Measurements from ENCODE around the gene EEF1AKMT3.

Gene EEF1AKMT3

GRCh38 chr12:57821474-57822214, 49.2 kb downstream of the EEF1AKMT3 start:
- no peak for DNase-seq

DNA sequence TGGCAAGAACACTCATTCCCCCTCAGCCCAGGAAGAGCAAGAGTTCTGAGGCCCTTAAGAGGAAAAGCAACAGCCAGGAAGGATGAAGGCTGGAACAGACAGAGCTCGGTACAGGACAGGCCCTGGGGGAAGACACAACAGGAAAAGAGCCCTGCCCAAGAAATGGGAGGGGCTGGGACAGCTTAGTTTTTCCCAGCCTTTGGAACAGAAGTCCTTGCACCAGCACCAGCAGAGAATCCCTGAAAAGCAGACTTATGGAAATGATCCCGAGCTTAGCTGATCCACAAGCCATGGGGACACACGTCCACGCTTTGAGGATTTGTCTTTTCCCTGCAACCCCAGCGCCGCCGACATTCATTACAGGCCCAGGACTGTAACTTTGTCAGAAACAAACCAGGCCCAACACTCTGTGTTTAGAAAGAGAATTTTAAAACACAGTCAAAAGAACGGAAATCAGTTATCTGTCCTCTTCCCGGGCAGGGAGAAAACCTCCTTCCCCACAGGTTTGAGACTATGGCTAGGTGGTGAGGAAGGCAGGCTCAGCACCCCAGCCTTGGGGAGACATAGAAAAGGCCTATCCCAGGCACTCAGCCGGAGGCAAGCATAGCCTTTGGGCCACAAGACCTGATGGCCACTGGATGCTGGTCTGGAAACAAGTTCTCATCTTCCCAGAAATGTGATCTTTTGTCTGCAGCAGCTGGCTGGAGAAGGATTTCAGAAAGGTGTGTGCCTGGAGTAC, 50.1 kb downstream of the EEF1AKMT3 start:
- no peak for DNase-seq

DNA sequence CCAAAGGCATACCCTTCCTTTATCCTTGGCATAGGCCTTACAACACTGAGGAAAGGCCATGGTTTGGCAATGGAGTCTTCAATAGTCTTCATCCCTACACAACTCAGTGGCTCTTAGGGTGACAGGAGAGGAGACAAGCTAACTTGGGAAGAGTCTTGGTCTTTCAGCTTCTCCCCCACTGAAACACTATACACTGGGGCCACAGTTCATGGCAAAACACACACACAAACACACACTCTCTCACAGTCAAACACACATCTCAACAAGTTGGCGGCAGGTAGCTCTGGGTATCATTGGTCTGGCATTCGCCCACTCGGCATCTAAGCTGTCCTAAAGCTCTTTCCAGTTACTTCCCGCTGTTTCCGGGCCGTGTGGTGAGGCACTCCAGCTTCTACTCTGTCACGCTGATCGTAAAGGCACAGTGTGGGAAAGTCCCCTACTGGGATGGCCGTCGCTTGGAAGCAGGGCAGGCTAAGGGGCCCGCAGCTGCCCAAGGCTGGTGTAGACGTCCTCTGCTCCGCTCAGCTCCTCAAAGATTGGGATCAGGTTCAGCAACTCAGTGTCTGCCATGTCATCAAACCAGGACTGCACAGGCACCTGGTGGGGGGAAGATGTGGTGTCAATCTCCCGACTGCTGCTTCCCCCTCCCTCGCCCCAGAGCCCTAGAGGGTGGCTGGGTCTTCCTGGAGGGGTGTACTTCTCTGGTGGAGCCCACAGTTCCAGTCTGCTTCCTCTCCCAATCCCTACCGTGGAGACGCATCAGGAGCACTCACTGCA, 50.9 kb downstream of the EEF1AKMT3 start:
- no peak for DNase-seq

DNA sequence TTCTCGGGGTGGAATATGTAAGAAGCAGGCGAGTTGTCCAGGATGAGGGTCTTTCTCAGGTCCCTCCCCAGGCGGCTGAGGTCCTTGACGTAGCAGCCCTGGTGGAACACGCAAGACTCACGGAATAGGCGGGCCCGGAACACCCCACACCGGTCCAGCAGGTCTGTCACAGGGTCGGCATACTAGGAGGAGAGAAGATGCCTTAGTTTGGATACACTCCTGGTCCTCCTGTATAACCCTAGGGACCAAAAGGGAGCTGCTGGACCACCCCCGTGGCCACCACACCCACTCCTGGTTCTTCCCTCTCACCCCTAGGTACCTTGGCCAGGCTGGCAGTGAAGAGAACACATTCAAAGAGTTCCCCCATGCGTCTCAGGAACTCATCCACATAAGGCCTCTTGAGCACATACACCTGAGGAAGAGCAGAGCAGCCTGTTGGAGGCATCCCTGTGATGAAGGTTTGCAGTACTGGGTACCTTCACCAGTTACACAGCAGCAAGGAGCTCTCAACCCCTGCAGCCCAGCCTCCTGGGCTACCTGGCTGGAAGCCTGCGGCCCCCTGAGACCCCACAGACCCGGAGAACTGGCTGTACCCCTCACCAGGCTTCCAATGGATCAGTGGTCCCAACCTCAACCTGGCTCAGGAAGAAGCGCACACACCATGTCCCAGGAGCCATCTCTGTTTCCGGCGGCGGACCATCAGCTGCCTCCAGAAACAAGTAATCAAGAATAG, 51.7 kb downstream of the EEF1AKMT3 start:
- no peak for DNase-seq

GRCh38 chr12:57825451-57825850, 53.0 kb downstream of the EEF1AKMT3 start:
- no peak for DNase-seq

DNA sequence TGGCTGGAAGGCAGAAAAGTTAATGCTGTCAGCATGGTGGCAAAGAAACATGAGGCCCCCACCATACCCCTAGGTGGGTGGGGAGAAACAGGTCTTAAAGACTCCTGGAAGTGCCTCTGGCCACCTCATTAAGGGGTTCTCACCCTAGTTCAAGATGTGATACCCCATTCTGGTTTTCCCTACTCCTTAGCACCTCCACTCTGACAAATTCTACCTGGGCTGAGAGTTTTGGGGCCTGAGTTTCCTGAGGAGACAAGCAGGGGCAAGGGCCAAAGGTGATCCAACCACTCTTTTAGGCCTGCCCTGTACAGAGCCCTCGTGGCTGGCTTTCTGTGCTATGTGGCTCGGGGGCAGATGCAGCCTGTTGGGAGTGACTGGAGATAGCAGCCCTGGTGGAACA, 54.0 kb downstream of the EEF1AKMT3 start:
- DNase-seq, result no peak

DNA sequence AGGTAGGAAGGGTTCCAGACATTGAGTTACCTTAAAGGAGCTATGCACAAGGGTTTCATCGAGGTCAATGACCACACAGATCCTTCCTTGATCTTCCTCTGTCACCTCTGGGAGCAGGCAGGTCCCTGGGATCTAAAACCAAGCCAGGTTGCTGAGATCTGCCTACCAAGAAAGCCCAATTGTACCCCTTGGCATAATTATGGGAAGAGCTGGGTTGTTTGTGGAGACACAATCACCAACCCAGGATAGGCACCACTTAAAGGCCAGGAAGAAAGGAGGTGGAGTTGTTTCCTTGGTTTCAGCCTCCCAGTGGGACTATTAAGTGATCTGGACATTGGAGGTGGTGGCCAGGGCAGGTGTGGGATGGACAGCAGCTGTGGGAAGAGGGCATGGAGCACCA, 54.6 kb downstream of the EEF1AKMT3 start:
- no peak for DNase-seq

GRCh38 chr12:57829025-57829777, 56.8 kb downstream of the EEF1AKMT3 start:
- no peak for DNase-seq

DNA sequence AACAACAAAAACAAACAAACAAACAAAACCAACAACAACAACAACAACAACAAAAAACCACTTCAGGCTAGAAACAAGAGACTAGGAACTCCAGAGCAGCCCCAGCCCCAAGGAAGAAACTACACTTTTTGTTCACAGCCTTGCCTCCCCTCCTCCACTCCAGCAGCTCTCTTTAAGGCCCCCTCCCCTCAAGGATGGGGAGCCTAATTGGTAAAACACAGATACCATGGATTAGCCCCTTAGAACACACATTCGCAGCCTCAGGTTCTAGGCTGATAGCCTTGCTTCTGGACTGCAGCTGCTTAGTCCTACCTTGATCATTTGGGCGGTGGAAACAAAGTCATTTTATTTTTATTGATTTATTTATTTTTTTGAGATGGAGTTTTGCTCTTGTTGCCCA, 58.0 kb downstream of the EEF1AKMT3 start:
- no peak for DNase-seq

Data from activated CD4-positive, alpha-beta T cell treated with anti-CD3 and anti-CD28 coated beads, Interleukin-10, Interleukin-2, amounts not matched to agents 100 ng/mL and 50 ng/mL, durations not matched to agents 16 hours and 8 hours (primary cell).